Measurements from ENCODE around the gene RBM4. TPM values are rescaled to one million over a fixed set of nuclear protein-coding genes. Genes with fewer than 3 reads are reported as not detected.
A peak's percentile ranks its signal among the peaks of the same experiment; 100 is the strongest.

The RBM4 gene
- total RNA-seq, 3 donors from 2014 or later (not counting 1 experiment from before 2014, with no cell fraction given), result 219 to 241 (median 224) TPM

DNA sequence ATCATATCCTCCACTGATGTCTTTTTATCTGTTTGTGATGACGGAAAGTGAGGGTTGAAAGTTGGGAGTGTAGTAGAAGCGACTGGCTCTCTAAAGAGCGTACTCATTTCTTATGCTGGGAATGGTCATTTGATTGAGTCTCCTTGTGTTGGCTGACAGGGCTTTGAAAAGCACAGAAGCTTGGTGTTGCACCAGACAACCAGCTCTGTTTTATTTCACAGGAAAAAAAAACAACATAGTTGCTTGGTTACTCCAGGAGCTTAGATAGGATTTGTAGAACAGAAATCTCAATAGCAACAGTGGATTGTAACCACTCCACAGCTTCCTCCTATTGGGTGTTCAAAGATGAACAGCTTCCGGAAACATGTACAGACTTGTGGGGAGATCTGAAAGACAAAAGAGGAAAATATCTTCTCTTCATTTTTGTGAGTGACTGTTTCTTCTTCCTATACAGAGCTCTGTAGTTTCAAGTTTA is 19.4 kb upstream of the RBM4 start:
- Mint-ChIP-seq H3K9me3 (no peaks in the 10 kb centered on the region), H3K36me3 (no peaks in the 10 kb centered on the region), H3K4me1 (peaks cover 71% of the 10 kb centered on the region in 2 donors), H3K4me3 (peak overlapping the region; percentile 99), H3K27ac (peak overlapping the region; percentile 99 to 100), H3K27me3 (ENCODE audit: low read depth in 2 of 2) (no peaks in the 10 kb centered on the region)
- Histone ChIP-seq H3K4me3 (ENCODE audit: low read length) (no peak overlapping the region), H3K4me1 (ENCODE audit: control insufficient read depth, insufficient read depth, low read length) (peaks cover 71% of the 10 kb centered on the region), H3K36me3 (ENCODE audit: control insufficient read depth, insufficient read depth, low read length) (peaks cover 23% of the 10 kb centered on the region), H3K27me3 (ENCODE audit: control insufficient read depth, insufficient read depth, low read length) (no peaks in the 10 kb centered on the region), H3K27ac (ENCODE audit: low read length) (peak overlapping the region; percentile 95), H3K9me3 (ENCODE audit: control insufficient read depth, insufficient read depth, low read length) (no peaks in the 10 kb centered on the region)
- peak; percentile 13 to 19 (median 16) for ATAC-seq
- 36% methylated on average over 3 of the region's 4 CpGs for WGBS (ENCODE audit: insufficient coverage)
- DNase-seq, result peak in 1 of 2 donors; percentile 88
- intact Hi-C loops (cut with micrococcal nuclease), result no loop called here
- no peak for TF ChIP-seq CTCF (IDR thresholded peaks at IDR 0.05)

DNA sequence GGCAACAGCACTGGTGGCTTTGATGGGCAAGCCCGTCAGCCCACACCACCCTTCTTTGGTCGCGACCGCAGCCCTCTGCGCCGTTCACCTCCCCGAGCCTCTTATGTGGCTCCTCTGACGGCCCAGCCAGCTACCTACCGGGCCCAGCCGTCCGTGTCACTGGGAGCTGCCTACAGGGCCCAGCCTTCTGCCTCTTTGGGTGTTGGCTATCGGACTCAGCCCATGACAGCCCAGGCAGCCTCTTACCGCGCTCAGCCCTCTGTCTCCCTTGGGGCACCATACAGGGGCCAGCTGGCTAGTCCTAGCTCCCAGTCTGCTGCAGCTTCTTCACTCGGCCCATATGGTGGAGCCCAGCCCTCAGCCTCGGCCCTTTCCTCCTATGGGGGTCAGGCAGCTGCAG is 14.1 kb upstream of the RBM4 start:
- H3K27me3 ChIP-seq (ENCODE audit: control insufficient read depth, insufficient read depth, low read length), result no peaks in the 10 kb centered on the region
- no peak for TF ChIP-seq CTCF (IDR thresholded peaks at IDR 0.05)
- peak overlapping the region in 1 of 2 donors; percentile 71 for H3K27ac Mint-ChIP-seq
- peaks cover 55 to 73% of the 10 kb centered on the region in 2 donors for H3K4me1 Mint-ChIP-seq
- no peak overlapping the region for H3K27ac ChIP-seq (ENCODE audit: low read length)
- DNase-seq (no peak), ATAC-seq (no peak)
- intact Hi-C loops (cut with micrococcal nuclease), result no loop called here
- H3K4me1 ChIP-seq (ENCODE audit: control insufficient read depth, insufficient read depth, low read length), result peaks cover 62% of the 10 kb centered on the region
- no peaks in the 10 kb centered on the region for H3K9me3 Mint-ChIP-seq
- H3K9me3 ChIP-seq (ENCODE audit: control insufficient read depth, insufficient read depth, low read length), result no peaks in the 10 kb centered on the region
- H3K36me3 Mint-ChIP-seq, result no peaks in the 10 kb centered on the region
- no peak overlapping the region for H3K4me3 ChIP-seq (ENCODE audit: low read length)
- peaks cover 73% of the 10 kb centered on the region for H3K36me3 ChIP-seq (ENCODE audit: control insufficient read depth, insufficient read depth, low read length)
- no peaks in the 10 kb centered on the region for H3K27me3 Mint-ChIP-seq (ENCODE audit: low read depth in 2 of 2)
- H3K4me3 Mint-ChIP-seq, result peak overlapping the region; percentile 17
- 85% methylated on average over 16 of the region's 16 CpGs for WGBS (ENCODE audit: insufficient coverage)

DNA sequence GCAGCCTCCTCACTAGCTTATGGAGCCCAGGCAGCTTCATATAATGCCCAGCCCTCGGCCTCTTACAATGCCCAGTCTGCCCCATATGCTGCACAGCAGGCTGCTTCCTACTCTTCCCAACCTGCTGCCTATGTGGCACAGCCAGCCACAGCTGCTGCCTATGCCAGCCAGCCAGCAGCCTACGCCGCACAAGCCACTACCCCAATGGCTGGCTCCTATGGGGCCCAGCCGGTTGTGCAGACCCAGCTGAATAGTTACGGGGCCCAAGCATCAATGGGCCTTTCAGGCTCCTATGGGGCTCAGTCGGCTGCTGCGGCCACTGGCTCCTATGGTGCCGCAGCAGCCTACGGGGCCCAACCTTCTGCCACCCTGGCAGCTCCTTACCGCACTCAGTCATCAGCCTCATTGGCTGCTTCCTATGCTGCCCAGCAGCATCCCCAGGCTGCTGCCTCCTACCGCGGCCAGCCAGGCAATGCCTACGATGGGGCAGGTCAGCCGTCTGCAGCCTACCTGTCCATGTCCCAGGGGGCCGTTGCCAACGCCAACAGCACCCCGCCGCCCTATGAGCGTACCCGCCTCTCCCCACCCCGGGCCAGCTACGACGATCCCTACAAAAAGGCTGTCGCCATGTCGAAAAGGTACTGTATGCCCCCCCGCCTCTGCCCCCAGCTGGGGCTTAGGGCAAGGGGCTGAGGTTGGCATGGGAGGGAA is 13.3 kb upstream of the RBM4 start:
- Mint-ChIP-seq H3K4me1 (peaks cover 55 to 71% of the 10 kb centered on the region in 2 donors), H3K4me3 (no peak overlapping the region), H3K9me3 (no peaks in the 10 kb centered on the region), H3K27me3 (ENCODE audit: low read depth in 2 of 2) (no peaks in the 10 kb centered on the region), H3K36me3 (no peaks in the 10 kb centered on the region), H3K27ac (peak overlapping the region in 1 of 2 donors; percentile 71)
- Histone ChIP-seq H3K4me1 (ENCODE audit: control insufficient read depth, insufficient read depth, low read length) (peaks cover 54% of the 10 kb centered on the region), H3K4me3 (ENCODE audit: low read length) (no peak overlapping the region), H3K27me3 (ENCODE audit: control insufficient read depth, insufficient read depth, low read length) (no peaks in the 10 kb centered on the region), H3K9me3 (ENCODE audit: control insufficient read depth, insufficient read depth, low read length) (no peaks in the 10 kb centered on the region), H3K27ac (ENCODE audit: low read length) (no peak overlapping the region), H3K36me3 (ENCODE audit: control insufficient read depth, insufficient read depth, low read length) (peaks cover 73% of the 10 kb centered on the region)
- DNase-seq, result no peak
- no peak for TF ChIP-seq CTCF (IDR thresholded peaks at IDR 0.05)
- 96% methylated on average over 26 of the region's 26 CpGs for WGBS (ENCODE audit: insufficient coverage)
- peak in 1 of 3 donors; percentile 5 for ATAC-seq
- intact Hi-C loops (cut with micrococcal nuclease), result no loop called here
